Ascending aorta (tissue), 2 donors: ENCODE results near the gene ZNF436. TPM values are rescaled to one million over a fixed set of nuclear protein-coding genes. Genes with fewer than 3 reads are reported as not detected.

Experiments used
- DNase-seq, 2 donors: peaks; one replicate each; pipeline ENCODE4 v3.0.0-alpha.2; 2019; ENCODE audit warnings: low spot score in 2 of 2
- H3K27ac ChIP-seq, 2 donors: fragments of 200-600 bp; sonication (generic); one replicate each; pipeline ENCODE4 v1.5.1; 2016 to 2017; ENCODE audit warnings: mild to moderate bottlenecking in 1 of 2
- H3K27me3 ChIP-seq: fragments of 200-600 bp; sonication (generic); one replicate; pipeline ENCODE4 v1.5.1; 2017
- H3K36me3 ChIP-seq, 2 donors: fragments of 200-600 bp; sonication (generic); one replicate each; pipeline ENCODE4 v1.5.1; 2016
- H3K4me1 ChIP-seq, 2 donors: fragments of 200-600 bp; sonication (generic); one replicate each; pipeline ENCODE4 v1.5.1; 2016 to 2017; ENCODE audit warnings: mild to moderate bottlenecking in 1 of 2
- H3K4me3 ChIP-seq, 2 donors: fragments of 200-600 bp; sonication (generic); one replicate each; pipeline ENCODE4 v1.5.1; 2016 to 2017; ENCODE audit warnings: mild to moderate bottlenecking in 1 of 2
- H3K9me3 ChIP-seq, 2 donors: fragments of 200-600 bp; sonication (generic); one replicate each; pipeline ENCODE4 v1.5.1; 2016
- intact Hi-C: fragments of 100-400 bp; cut with DNase I; formaldehyde crosslinking; loops from one replicate; pipeline ENCODE4 v1.15.1; 2023
- total RNA-seq: library from RNA; depleted of rRNA; stranded (reverse); fragments of >200 nt; gene quantifications from one replicate; pipeline ENCODE4 v1.1.0, GENCODE V29; 2016
- TF ChIP-seq, protein P1 (sequence below), 3 experiments: fragments of 200-600 bp in 2 of 3; fragments of 450-650 bp in 1 of 3; sonication (generic) in 2 of 3; IDR thresholded peaks; one replicate each; pipeline ENCODE4 v1.5.1; 2016 to 2019; ENCODE audit warnings: antibody characterized with exemption in 3 of 3, mild to moderate bottlenecking in 1 of 3, moderate library complexity in 1 of 3

The ZNF436 gene
- total RNA-seq, 1 donor from 2014 or later = 3.1 TPM

GRCh38 chr1:23341931-23342692, 27.5 kb downstream of the ZNF436 start:
- no peaks in the 10 kb centered on the region for H3K27me3 ChIP-seq
- H3K9me3 ChIP-seq = no peaks in the 10 kb centered on the region
- H3K27ac ChIP-seq = peak overlapping the region in 1 of 2 donors; percentile 100
- DNase-seq = no peak
- H3K36me3 ChIP-seq = peaks cover 5 to 9% of the 10 kb centered on the region in 2 donors
- TF ChIP-seq, protein P1, sequence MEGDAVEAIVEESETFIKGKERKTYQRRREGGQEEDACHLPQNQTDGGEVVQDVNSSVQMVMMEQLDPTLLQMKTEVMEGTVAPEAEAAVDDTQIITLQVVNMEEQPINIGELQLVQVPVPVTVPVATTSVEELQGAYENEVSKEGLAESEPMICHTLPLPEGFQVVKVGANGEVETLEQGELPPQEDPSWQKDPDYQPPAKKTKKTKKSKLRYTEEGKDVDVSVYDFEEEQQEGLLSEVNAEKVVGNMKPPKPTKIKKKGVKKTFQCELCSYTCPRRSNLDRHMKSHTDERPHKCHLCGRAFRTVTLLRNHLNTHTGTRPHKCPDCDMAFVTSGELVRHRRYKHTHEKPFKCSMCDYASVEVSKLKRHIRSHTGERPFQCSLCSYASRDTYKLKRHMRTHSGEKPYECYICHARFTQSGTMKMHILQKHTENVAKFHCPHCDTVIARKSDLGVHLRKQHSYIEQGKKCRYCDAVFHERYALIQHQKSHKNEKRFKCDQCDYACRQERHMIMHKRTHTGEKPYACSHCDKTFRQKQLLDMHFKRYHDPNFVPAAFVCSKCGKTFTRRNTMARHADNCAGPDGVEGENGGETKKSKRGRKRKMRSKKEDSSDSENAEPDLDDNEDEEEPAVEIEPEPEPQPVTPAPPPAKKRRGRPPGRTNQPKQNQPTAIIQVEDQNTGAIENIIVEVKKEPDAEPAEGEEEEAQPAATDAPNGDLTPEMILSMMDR (IDR thresholded peaks at IDR 0.05) = no peak
- intact Hi-C loops = loop anchor here (5.0 kb wide), 2 partner anchors 80 to 350 kb away; partner anchors contain the start of genes RPL11 and TCEA3
- H3K4me1 ChIP-seq = peaks cover 10 to 28% of the 10 kb centered on the region in 2 donors
- peak overlapping the region; percentile 94 to 95 for H3K4me3 ChIP-seq

DNA sequence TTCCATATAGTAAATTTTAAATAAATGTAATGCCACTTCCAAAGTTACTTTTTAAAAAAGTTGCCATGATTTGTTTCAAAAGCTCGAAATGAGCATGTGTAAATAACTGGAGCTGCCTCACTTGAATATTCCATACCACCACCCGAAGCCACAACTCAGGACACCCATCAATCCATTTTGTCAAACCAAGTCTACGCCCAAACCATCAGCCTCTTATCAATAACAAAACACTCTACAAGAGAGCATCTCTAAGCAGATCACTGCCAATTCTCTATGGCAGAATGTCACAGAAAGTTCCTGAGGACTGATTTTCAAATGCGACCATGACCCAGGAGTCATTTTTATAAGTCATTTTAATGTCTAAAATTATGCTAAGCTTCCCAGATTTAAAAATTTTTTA, 30.0 kb downstream of the ZNF436 start:
- Histone ChIP-seq H3K36me3 (peaks cover 18 to 28% of the 10 kb centered on the region in 2 donors), H3K27ac (no peak overlapping the region), H3K4me3 (no peak overlapping the region), H3K27me3 (no peaks in the 10 kb centered on the region), H3K9me3 (no peaks in the 10 kb centered on the region), H3K4me1 (peaks cover 10 to 25% of the 10 kb centered on the region in 2 donors)
- intact Hi-C loops = loop anchor here (5.0 kb wide), 2 partner anchors 83 to 353 kb away; partner anchors contain the start of genes RPL11 and TCEA3
- TF ChIP-seq, protein P1 (IDR thresholded peaks at IDR 0.05) = no peak
- no peak for DNase-seq

GRCh38 chr1:23337869-23338268, 31.8 kb downstream of the ZNF436 start:
- TF ChIP-seq, protein P1 (IDR thresholded peaks at IDR 0.05) = no peak
- peaks cover 9 to 24% of the 10 kb centered on the region in 2 donors for H3K4me1 ChIP-seq
- peaks cover 31 to 45% of the 10 kb centered on the region in 2 donors for H3K36me3 ChIP-seq
- intact Hi-C loops = no loop called here
- H3K27ac ChIP-seq = no peak overlapping the region
- H3K9me3 ChIP-seq = no peaks in the 10 kb centered on the region
- H3K4me3 ChIP-seq = no peak overlapping the region
- no peaks in the 10 kb centered on the region for H3K27me3 ChIP-seq
- DNase-seq = no peak

GRCh38 chr1:23331713-23332112, 37.9 kb downstream of the ZNF436 start:
- no peak for DNase-seq
- no peaks in the 10 kb centered on the region for H3K4me1 ChIP-seq
- no peak overlapping the region for H3K4me3 ChIP-seq
- peaks cover 63 to 84% of the 10 kb centered on the region in 2 donors for H3K36me3 ChIP-seq
- H3K9me3 ChIP-seq = no peaks in the 10 kb centered on the region
- H3K27me3 ChIP-seq = no peaks in the 10 kb centered on the region
- intact Hi-C loops = no loop called here
- TF ChIP-seq, protein P1 (IDR thresholded peaks at IDR 0.05) = no peak
- no peak overlapping the region for H3K27ac ChIP-seq

DNA sequence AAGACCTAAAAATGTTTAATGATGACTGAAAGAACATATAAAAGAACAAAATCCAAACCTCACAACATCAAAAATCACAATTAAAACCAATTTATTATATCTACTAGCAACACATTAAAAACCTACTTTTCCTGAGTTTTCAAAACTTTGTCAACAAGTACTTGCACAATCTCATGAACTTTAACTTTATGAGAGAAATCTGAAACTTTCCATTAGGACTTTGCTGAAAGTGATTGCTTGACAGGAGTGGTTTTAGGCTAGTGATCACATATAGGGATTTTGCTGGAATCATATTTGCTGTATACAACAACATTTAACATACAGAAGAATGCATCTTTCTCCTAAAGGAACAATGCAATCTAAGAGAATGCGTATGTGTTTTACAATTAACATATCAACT, 38.8 kb downstream of the ZNF436 start:
- Histone ChIP-seq H3K4me1 (no peaks in the 10 kb centered on the region), H3K36me3 (peaks cover 57 to 88% of the 10 kb centered on the region in 2 donors), H3K4me3 (no peak overlapping the region), H3K27ac (no peak overlapping the region), H3K27me3 (no peaks in the 10 kb centered on the region), H3K9me3 (no peaks in the 10 kb centered on the region)
- intact Hi-C loops = no loop called here
- no peak for DNase-seq
- TF ChIP-seq, protein P1 (IDR thresholded peaks at IDR 0.05) = no peak
